Fibroblast of skin of left quadriceps (primary cell): Measurements from ENCODE around the gene KNDC1.

Source experiments
- DNase-seq, 2 experiments: peaks; one replicate each; pipeline ENCODE4 v3.0.0-alpha.2; 2013; ENCODE audit warnings: low read depth in 2 of 2

KNDC1 gene

GRCh38 chr10:133177380-133178157, 17.6 kb downstream of the KNDC1 start:
- no peak for DNase-seq

- no peak for DNase-seq
Observed at GRCh38 chr10:133178357-133179127, 18.5 kb downstream of the KNDC1 start.

GRCh38 chr10:133179128-133179520, 19.1 kb downstream of the KNDC1 start:
- DNase-seq: no peak

- DNase-seq: no peak
Observed at GRCh38 chr10:133179651-133180050, 19.6 kb downstream of the KNDC1 start.

DNA sequence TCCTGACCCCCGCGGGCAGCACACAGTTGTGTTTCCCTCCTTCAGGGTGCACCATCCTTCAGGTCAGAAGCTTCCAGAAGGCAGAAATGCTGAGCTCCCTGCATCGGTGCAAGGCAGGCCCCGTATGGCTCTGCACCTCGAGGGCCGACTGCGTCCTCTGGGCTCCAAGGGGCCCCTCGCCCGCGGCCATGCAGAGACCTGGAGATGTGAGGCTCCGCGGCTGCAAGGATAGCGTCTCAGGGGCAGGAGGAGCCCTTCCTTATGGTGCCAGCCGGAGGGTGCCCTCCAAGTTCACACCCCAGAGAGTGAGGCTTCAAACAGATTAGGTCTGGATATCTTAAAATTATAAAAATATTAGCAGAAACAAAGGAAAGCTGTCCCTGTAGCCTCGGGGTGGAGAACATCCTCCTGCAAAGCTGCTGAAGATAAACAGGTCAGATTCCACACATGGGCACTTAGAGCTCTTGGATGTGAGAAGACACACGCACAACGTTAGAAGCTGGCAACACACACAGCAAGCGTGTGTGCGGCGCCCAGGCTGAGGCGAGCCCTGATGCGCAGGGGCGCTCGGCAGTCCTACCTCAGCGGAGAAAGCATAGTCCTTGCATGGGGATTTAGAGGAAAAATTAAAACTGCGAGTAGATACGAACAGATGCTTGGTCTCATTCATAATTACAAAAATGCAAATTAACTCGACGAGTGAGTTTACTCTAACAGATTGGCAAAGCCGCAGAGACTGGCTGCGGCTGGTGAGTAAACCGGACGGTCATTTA, 20.4 kb downstream of the KNDC1 start:
- DNase-seq: no peak

DNA sequence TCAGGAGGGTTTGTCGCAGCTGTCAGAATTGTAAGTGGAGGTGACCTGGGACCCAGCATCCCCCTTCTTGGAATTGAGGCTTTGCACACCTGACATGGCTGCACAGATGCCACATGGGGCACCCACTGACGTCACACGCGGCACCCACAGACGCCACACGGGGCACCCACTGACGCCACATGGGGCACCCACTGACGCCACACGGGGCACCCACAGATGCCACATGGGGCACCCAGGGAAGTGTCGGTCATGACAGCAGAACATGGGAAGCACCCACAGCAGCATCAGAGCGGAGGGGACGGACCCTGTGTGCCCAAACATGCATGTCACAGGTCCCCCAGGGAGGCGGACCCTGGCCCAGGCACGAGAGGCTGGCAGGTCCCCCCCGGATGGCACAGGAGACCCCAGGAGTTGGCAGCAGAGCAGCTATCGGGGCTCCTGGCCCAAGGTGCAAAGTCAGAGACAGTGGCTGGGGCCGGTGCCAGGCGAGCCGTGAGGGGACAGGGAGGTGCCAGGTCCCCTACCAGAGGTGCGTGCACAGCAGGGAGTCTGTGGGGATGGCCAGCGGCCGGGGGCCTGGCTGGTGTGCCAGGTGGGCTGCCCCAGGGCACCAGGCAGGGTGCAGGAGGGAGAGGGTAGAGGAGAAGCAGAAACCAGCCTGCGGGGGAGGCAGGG, 21.1 kb downstream of the KNDC1 start:
- DNase-seq: no peak

DNA sequence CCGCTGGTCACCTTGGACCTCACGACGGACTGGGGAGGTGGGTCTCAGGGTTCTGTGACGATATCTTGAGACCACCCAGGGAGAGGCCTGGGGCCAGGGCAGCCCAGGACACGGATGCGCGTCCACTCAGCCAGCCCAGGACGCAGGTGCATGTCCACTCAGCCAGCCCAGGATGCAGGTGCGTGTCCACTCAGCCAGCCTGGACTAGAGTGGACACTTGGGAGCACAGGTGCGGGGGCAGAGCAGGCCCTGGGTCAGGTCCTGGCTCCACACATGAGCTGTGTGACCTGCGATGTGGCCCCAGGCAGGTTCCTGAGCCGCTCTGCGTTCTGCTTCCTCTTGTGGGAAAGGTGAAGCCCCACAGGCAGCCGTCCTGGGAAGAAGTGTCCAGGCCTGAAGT, 22.2 kb downstream of the KNDC1 start:
- DNase-seq: no peak

DNA sequence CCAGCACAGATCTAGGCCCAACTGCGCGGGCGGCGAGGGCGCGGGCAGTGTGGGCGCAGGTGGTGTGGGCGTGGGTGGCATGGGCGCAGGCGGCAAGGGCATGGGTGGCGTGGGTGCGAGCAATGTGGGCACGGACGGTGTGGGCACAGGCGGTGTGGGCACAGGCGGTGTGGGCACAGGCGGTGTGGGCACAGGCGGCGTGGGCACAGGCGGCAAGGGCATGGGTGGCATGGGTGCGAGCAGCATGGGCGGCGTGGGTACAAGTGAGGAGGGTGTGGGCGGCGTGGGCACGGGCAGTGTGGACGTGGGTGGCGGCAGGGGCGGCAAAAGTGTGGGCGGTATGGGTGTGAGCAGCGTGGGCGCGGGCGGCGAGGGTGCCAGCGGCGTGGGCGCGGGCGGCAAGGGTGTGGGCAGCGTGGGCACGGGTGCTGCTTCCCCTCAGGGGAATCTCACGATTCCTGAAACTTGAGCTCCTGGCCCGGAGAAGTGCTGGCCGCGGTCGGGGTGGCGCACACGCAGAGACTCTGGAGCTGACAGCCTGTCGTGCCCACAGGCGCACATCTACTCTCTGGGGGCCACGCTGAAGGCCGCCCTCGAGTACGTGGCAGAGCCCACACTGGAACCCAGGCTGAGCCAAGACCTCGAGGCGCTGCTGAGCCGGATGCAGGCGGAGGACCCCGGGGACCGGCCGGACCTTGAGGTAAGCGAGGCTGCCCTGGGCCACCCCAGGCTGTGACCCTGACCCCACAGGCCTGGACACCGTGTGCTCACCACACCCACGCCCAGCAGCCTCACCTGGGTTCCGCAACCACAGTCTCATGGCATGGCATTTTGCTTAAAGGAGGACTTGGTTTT, 23.0 kb downstream of the KNDC1 start:
- DNase-seq: no peak

DNA sequence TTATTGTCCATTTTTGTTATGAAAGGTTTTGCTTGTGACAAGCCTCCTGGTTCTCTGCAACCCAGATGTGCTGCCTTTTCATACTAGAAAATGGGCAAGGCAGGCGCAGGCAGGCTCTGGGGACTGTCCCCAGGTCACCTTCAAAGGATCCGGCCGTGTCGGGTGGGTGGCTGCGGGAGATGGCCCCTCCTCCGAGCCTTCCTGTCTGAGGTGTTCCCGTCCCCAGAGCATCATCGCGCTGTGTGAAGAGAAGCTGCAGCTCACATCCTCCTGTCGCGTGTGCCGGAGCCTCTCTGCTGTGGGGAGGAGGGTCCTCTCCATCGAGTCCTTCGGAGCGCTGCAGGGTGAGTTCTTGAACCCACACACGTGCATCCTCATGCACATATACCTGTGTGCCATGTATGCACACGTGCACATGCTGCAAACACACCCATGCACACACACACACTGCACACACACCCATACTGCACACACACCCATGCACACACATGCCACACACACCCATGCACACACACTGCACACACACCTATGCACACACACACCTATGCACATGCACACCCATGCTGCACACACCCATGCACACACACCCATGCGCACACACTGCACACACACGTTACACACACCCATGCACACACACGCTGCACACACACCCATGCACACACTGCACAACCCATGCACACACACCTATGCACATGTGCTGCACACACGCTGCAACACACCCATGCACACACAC, 23.8 kb downstream of the KNDC1 start:
- DNase-seq: no peak

DNA sequence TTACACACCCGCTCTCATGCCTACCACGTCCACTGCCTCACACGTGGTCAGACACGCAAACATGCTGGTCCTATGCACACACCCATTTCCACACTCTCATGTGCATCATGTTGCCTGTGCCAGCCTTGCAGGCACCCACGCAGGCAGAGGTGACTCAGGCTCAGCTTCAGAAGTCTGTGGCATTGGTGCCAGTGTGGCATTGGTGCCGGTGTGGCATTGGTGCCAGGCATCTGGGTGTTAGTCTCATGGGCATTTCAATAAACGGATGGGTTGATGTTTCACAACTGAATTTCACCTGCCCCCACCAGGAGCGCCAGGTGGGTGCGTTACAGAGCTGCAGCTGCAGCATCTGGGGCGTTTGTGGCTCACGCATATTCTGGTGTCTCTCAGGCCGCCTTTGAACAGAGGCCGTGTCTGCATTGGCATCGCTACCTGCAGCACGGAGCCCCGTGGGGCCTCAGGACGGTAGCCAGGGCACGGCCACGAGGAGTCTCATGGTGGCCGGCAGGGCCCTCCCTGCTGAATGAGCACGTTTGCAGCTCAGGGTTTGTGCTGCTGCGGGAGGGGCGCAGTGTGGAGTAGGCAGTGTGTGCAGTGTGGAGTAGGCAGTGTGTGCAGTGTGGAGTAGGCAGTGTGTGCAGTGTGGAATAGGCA, 24.7 kb downstream of the KNDC1 start:
- no peak for DNase-seq

DNA sequence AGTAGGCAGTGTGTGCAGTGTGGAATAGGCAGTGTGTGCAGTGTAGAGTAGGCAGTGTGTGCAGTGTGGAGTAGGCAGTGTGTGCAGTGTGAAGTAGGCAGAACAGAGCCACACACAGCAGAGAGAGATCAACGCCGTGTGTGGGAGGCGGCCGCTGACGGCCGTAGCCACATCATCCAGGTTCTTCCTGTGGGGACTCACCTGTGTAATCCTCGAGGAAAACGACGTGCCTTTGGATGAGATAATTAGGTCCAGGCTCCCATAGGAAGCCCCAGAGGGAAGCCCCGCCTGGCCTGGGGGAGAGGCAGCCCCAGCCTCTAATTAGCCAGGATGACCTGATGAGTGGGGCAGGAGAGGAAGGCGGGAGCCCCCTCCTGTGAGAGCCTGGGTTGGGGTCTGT, 25.4 kb downstream of the KNDC1 start:
- DNase-seq: no peak

GRCh38 chr10:133185916-133186315, 25.9 kb downstream of the KNDC1 start:
- DNase-seq: no peak

DNA sequence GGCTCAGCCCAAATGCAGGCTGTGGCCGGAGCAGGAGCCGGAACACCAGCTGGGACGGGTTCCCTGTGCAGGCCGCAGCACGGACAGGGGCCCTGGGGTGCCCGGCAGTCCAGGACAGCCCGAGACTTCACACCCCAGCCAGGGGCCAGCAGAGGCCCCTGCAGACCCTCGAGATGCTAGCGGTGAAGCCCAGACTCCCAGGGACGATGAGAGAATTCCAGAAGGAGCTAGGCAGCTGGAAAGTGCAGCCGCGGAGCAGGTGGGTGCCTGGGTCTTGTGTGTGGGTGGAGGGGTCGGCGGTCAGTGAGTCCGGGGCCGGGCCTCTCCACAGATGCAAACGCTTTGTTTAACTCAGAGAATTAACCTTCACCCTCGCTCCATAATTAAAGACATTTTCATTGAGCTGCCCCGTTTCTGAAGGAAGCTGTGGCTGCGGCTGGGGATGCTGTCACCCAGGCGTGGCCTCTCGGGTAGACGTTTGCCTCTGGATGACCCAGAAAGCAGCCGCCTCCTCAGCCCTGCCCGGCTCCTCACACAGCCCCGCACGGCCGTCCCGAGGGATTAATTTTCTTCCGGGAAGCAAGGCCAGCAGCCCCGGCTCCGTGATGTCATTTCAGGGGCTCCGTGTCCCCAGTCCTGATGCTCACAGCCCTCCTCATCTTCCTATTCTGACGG, 26.5 kb downstream of the KNDC1 start:
- no peak for DNase-seq

GRCh38 chr10:133187091-133187905, 27.3 kb downstream of the KNDC1 start:
- DNase-seq: no peak

DNA sequence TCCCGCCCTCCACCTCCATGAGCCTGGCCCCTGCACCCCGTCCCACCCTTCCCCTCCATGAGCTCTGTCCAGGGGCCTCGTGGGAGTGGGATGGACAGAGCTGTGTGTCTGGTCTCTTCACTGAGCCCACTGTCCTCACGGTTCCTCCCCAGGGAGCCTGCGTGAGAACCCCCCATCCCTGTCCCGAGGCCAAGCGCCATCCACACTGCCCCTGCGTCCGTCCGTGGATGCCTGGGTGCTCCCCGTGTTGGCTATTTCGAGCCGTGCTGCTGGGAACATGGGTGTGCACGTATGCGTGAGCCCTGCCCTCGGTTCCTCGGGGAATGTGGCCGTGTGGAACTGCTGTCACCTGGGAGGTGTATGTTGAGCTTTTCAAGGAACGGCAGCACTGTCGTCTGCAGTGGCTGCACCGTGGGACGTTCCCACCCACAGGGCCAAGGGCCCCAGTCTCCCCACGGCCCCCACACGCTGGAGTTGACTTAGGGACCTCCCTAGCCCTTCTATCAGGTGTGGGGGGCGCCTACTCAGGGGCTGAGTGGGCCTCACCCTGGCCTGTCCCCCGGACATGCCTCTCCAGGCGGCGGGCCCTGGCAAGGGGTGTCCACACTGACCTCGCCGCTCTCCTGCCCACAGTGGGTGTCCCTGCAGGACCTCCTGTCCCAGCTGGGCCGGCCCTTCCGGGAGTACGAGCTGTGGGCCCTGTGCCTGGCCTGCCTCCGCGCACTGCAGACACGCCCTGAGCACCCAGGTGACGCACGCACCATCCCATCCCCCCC, 28.1 kb downstream of the KNDC1 start:
- DNase-seq: no peak

GRCh38 chr10:133189256-133189655, 29.2 kb downstream of the KNDC1 start:
- DNase-seq: no peak

DNA sequence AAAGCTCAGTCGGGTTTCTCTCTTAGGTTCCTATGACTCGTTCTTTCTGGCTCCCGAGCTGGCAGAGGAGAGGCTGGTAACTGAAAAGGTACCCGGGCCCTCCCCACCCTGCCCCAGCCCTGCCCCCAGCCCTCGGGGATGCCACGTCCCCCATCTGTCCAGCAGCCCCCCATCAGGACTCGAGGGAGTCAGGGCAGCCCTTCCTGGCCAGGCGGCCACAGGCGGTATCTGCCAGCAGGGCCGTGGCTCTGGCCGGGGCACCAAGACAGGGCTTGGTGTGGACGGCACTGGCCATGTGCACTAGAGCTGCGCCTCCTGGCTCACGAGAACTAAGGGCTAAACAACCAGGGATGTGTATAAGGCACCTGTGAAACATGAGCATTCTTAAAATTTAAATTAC, 29.7 kb downstream of the KNDC1 start:
- no peak for DNase-seq

GRCh38 chr10:133190225-133190624, 30.2 kb downstream of the KNDC1 start:
- no peak for DNase-seq
